ENCODE results near the gene ATM. TPM values are rescaled to one million over a fixed set of nuclear protein-coding genes. Genes with fewer than 3 reads are reported as not detected.
"Not testable (repeated sequence)": the region's sequence is repeated elsewhere in the genome, so short reads cannot be mapped to it uniquely, and the experiment has no call there.

The ATM gene
- total RNA-seq, 4 donors from 2014 or later: 52.8 to 85.9 (median 58.7) TPM

DNA sequence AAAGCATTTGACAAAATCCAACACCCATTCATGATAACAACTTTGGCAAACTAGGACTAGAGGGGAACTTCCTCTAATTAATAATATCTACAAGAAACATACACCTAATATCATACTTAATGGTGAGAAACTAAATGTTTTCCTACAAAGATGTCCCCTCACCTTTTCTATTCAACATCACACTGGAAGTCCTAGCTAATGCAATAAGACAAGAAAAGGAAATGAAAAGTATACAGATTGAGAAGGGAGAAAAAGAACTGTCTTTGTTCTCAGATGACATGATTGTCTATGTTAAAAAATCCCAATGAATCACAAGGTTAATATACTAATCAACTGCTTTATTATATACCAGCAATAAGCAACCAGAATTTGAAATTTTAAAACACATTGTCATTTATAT lies 192.1 kb downstream of the ATM start:
- TF ChIP-seq, protein P1, sequence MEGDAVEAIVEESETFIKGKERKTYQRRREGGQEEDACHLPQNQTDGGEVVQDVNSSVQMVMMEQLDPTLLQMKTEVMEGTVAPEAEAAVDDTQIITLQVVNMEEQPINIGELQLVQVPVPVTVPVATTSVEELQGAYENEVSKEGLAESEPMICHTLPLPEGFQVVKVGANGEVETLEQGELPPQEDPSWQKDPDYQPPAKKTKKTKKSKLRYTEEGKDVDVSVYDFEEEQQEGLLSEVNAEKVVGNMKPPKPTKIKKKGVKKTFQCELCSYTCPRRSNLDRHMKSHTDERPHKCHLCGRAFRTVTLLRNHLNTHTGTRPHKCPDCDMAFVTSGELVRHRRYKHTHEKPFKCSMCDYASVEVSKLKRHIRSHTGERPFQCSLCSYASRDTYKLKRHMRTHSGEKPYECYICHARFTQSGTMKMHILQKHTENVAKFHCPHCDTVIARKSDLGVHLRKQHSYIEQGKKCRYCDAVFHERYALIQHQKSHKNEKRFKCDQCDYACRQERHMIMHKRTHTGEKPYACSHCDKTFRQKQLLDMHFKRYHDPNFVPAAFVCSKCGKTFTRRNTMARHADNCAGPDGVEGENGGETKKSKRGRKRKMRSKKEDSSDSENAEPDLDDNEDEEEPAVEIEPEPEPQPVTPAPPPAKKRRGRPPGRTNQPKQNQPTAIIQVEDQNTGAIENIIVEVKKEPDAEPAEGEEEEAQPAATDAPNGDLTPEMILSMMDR (IDR thresholded peaks at IDR 0.05): no peak
- ATAC-seq (ENCODE audit: low FRiP score) (no peak), DNase-seq (ENCODE audit: low spot score) (no peak)

DNA sequence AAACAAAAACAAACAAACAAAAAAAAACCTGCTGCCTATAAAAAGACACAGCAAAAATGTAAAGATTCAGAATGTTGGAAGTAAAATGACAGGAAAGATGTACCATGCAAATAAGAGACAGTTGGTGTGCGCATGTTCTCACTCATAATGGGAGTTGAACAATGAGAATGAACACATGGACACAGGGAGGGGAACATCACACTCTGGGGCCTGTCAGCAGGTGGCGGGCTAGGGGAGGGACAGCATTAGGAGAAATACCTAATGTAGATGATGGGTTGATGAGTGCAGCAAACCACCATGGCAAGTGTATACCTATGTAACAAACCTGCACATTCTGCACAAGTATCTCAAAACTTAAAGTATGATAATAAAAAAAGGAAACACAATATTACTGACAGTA lies 194.7 kb downstream of the ATM start:
- not testable (repeated sequence) for ATAC-seq (ENCODE audit: low FRiP score); DNase-seq (ENCODE audit: low spot score)

Small RNA genes within 50 kb of the gene (small RNA-seq; reads per million reads assigned to genes)
- gene RF00019: not detected

Other genes with a start within 250 kb of the ATM start
- 10 to 100 TPM; 21.7 to 44.6 (median 28.1) TPM for gene CUL5, start 214.2 kb upstream of the ATM start, total RNA-seq
- gene ACAT1, start 101.5 kb upstream of the ATM start, total RNA-seq: 100 to 1,000 TPM; 118 to 215 (median 168) TPM
- gene NPAT, start 429 bp upstream of the ATM start, total RNA-seq: 10 to 100 TPM; 10.6 to 20.8 (median 11.0) TPM
- under 1 TPM in 2 of 4 donors, not detected in 2; 0.28 to 0.32 TPM for gene C11orf65, start 244.5 kb downstream of the ATM start, total RNA-seq

All from omental fat pad (tissue), 4 donors.